ENCODE results near the gene RALBP1.

DNA sequence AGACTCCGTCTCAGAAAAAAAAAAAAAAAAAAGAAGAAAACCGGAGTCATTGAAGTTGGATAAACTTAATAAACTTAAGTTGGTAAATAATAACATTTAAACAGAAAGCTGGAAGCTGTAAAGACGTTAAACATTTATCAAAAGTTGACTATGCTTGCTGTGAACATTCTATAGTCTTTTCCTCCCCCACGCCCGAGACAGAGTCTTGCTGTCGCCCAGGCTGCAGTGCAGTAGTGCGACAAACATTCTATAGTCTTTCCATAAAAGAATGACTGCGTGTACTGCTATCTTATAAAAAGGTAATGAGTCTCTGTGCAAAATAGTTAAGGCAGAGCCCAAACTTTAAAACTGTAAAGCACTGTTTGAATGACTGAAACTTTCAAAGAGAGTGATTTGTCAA, 93.9 kb downstream of the RALBP1 start:
- no peak for TF ChIP-seq CTCF (IDR thresholded peaks at IDR 0.05)
- TF ChIP-seq POLR2A (IDR thresholded peaks at IDR 0.05) = no peak
